HEK293 (cell line): ENCODE measurements around the gene PLCE1.

ENCODE experiments used
- CTCF ChIA-PET: fragments of 350-600 bp; formaldehyde crosslinking; extraction: SDS; loops from one replicate; lab custom pipeline; 2021; ENCODE audit warnings: antibody characterized with exemption; lab: Yijun Ruan, JAX
- POLR2A ChIA-PET: fragments of 300-600 bp; formaldehyde crosslinking; extraction: SDS; loops from one replicate; lab custom pipeline; 2020; ENCODE audit warnings: antibody characterized with exemption, inconsistent platforms; lab: Yijun Ruan, JAX
- H3K27ac ChIP-seq: fragments of 200-500 bp; sonication (Bioruptor generic); 2 replicates; pipeline ENCODE4 v1.5.1; 2014; ENCODE audit warnings: low read depth, low read length, control low read depth, inconsistent platforms; ENCODE audit errors: extremely low read depth
- H3K36me3 ChIP-seq, 2 experiments: fragments of 200-500 bp in 1 of 2; sonication (Bioruptor generic) in 1 of 2; 1 replicate in 1 of 2; 2 replicates in 1 of 2; pipeline ENCODE4 v1.5.1; 2014 to 2017; ENCODE audit warnings: inconsistent platforms in 2 of 2, low read length in 2 of 2; ENCODE audit not compliant: control insufficient read depth in 2 of 2, insufficient read depth in 1 of 2
- H3K4me1 ChIP-seq: fragments of 200-500 bp; sonication (Bioruptor generic); 2 replicates; pipeline ENCODE4 v1.5.1; 2014; ENCODE audit warnings: mild to moderate bottlenecking, low read length, inconsistent platforms; ENCODE audit not compliant: control insufficient read depth, insufficient read depth
- H3K4me3 ChIP-seq: 2 replicates; pipeline ENCODE4 v1.5.1; 2011; ENCODE audit warnings: low read depth, mild to moderate bottlenecking, control low read depth, low read length, moderate library complexity
- H3K9me3 ChIP-seq: fragments of 200-500 bp; sonication (Bioruptor generic); 2 replicates; pipeline ENCODE4 v1.5.1; 2014; ENCODE audit warnings: low read depth, low read length, inconsistent platforms; ENCODE audit not compliant: control insufficient read depth, insufficient read depth
- BCL11A ChIP-seq: fragments of 450-650 bp; formaldehyde crosslinking; IDR thresholded peaks from 2 replicates; pipeline ENCODE4 v1.5.1; 2016; ENCODE audit warnings: low read depth, missing biosample characterization, missing genetic modification characterization
- GLI4 ChIP-seq: fragments of 450-650 bp; formaldehyde crosslinking; IDR thresholded peaks from 2 replicates; pipeline ENCODE4 v1.5.1; 2016; ENCODE audit warnings: missing biosample characterization, missing genetic modification characterization
- GLIS2 ChIP-seq: fragments of 450-650 bp; formaldehyde crosslinking; IDR thresholded peaks from 2 replicates; pipeline ENCODE4 v1.5.1; 2016; ENCODE audit warnings: missing biosample characterization, missing genetic modification characterization
- ZBTB7A ChIP-seq: fragments of 450-650 bp; formaldehyde crosslinking; IDR thresholded peaks from 2 replicates; pipeline ENCODE4 v1.5.1; 2016; ENCODE audit warnings: low read depth, missing biosample characterization, missing genetic modification characterization
- ZNF394 ChIP-seq: fragments of 450-650 bp; formaldehyde crosslinking; IDR thresholded peaks from 2 replicates; pipeline ENCODE4 v1.5.1; 2016; ENCODE audit warnings: missing biosample characterization, missing genetic modification characterization, mild to moderate bottlenecking, moderate library complexity, borderline replicate concordance
- ZNF626 ChIP-seq: fragments of 450-650 bp; sonication (Bioruptor Pico); formaldehyde crosslinking; IDR thresholded peaks from 2 replicates; pipeline ENCODE4 v1.5.1; 2018; ENCODE audit warnings: missing biosample characterization, missing genetic modification characterization, inconsistent platforms
- ZNF664 ChIP-seq: fragments of 450-650 bp; formaldehyde crosslinking; IDR thresholded peaks from 2 replicates; pipeline ENCODE4 v1.5.1; 2016; ENCODE audit warnings: missing biosample characterization, missing genetic modification characterization
- ZSCAN23 ChIP-seq: fragments of 450-650 bp; formaldehyde crosslinking; IDR thresholded peaks from 2 replicates; pipeline ENCODE4 v1.5.1; 2016; ENCODE audit warnings: missing biosample characterization, missing genetic modification characterization
- TF ChIP-seq, protein P1 (sequence below): IDR thresholded peaks from 2 replicates; pipeline ENCODE4 v1.6.1; 2011; ENCODE audit warnings: mild to moderate bottlenecking, low read depth, low read length, borderline replicate concordance
- TF ChIP-seq, protein P2 (sequence below): fragments of 450-650 bp; formaldehyde crosslinking; IDR thresholded peaks from 2 replicates; pipeline ENCODE4 v1.5.1; 2017; ENCODE audit warnings: missing biosample characterization, missing genetic modification characterization
- TF ChIP-seq, protein P3 (sequence below): fragments of 450-650 bp; formaldehyde crosslinking; IDR thresholded peaks from 2 replicates; pipeline ENCODE4 v1.5.1; 2016; ENCODE audit warnings: missing biosample characterization, missing genetic modification characterization, borderline replicate concordance
- TF ChIP-seq, protein P4 (sequence below): fragments of 450-650 bp; formaldehyde crosslinking; IDR thresholded peaks from 2 replicates; pipeline ENCODE4 v1.5.1; 2016; ENCODE audit warnings: missing biosample characterization, missing genetic modification characterization
- TF ChIP-seq, protein P5 (sequence below): sonication (generic); formaldehyde crosslinking; IDR thresholded peaks from 2 replicates; pipeline ENCODE4 v1.8.1; 2022; ENCODE audit warnings: mild to moderate bottlenecking, moderate library complexity, missing genetic modification reagents

The PLCE1 gene

DNA sequence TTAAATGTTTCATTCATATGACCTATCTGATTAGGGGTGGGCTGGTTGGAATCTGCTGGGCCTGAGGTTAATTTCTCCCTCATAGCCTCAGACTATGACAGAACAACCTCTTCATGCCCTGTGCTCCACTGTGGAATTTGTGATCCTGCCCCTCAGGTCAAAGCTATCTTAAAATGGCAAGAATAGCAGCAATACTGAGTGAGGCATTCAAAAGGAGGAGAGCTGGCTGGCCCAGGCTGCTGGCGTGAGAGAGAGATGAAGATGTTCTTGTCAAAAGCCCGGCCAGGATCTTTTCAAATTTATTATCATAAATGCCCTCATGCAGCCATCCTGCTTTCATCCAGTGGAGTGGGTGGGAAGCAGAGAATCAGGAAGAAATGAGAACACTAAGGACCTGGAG is 41.8 kb upstream of the PLCE1 start:
- CTCF ChIA-PET = no interaction called here
- Histone ChIP-seq H3K9me3 (no peaks in the 10 kb centered on the region), H3K4me1 (no peaks in the 10 kb centered on the region), H3K4me3 (no peak overlapping the region), H3K27ac (no peak overlapping the region)
- POLR2A ChIA-PET = no interaction called here
- TF ChIP-seq GLIS2 (tag by site-specific recombination) (no peak), ZBTB7A (no peak), ZSCAN23 (tag by site-specific recombination) (no peak), BCL11A (tag by site-specific recombination) (no peak), ZNF664 (tag by site-specific recombination) (no peak), ZNF394 (tag by site-specific recombination) (no peak), GLI4 (no peak), ZNF626 (no peak)
- TF ChIP-seq, protein P1, sequence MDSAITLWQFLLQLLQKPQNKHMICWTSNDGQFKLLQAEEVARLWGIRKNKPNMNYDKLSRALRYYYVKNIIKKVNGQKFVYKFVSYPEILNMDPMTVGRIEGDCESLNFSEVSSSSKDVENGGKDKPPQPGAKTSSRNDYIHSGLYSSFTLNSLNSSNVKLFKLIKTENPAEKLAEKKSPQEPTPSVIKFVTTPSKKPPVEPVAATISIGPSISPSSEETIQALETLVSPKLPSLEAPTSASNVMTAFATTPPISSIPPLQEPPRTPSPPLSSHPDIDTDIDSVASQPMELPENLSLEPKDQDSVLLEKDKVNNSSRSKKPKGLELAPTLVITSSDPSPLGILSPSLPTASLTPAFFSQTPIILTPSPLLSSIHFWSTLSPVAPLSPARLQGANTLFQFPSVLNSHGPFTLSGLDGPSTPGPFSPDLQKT = no peak
- TF ChIP-seq, protein P2, sequence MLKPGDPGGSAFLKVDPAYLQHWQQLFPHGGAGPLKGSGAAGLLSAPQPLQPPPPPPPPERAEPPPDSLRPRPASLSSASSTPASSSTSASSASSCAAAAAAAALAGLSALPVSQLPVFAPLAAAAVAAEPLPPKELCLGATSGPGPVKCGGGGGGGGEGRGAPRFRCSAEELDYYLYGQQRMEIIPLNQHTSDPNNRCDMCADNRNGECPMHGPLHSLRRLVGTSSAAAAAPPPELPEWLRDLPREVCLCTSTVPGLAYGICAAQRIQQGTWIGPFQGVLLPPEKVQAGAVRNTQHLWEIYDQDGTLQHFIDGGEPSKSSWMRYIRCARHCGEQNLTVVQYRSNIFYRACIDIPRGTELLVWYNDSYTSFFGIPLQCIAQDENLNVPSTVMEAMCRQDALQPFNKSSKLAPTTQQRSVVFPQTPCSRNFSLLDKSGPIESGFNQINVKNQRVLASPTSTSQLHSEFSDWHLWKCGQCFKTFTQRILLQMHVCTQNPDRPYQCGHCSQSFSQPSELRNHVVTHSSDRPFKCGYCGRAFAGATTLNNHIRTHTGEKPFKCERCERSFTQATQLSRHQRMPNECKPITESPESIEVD (tag by site-specific recombination) = no peak
- TF ChIP-seq, protein P3, sequence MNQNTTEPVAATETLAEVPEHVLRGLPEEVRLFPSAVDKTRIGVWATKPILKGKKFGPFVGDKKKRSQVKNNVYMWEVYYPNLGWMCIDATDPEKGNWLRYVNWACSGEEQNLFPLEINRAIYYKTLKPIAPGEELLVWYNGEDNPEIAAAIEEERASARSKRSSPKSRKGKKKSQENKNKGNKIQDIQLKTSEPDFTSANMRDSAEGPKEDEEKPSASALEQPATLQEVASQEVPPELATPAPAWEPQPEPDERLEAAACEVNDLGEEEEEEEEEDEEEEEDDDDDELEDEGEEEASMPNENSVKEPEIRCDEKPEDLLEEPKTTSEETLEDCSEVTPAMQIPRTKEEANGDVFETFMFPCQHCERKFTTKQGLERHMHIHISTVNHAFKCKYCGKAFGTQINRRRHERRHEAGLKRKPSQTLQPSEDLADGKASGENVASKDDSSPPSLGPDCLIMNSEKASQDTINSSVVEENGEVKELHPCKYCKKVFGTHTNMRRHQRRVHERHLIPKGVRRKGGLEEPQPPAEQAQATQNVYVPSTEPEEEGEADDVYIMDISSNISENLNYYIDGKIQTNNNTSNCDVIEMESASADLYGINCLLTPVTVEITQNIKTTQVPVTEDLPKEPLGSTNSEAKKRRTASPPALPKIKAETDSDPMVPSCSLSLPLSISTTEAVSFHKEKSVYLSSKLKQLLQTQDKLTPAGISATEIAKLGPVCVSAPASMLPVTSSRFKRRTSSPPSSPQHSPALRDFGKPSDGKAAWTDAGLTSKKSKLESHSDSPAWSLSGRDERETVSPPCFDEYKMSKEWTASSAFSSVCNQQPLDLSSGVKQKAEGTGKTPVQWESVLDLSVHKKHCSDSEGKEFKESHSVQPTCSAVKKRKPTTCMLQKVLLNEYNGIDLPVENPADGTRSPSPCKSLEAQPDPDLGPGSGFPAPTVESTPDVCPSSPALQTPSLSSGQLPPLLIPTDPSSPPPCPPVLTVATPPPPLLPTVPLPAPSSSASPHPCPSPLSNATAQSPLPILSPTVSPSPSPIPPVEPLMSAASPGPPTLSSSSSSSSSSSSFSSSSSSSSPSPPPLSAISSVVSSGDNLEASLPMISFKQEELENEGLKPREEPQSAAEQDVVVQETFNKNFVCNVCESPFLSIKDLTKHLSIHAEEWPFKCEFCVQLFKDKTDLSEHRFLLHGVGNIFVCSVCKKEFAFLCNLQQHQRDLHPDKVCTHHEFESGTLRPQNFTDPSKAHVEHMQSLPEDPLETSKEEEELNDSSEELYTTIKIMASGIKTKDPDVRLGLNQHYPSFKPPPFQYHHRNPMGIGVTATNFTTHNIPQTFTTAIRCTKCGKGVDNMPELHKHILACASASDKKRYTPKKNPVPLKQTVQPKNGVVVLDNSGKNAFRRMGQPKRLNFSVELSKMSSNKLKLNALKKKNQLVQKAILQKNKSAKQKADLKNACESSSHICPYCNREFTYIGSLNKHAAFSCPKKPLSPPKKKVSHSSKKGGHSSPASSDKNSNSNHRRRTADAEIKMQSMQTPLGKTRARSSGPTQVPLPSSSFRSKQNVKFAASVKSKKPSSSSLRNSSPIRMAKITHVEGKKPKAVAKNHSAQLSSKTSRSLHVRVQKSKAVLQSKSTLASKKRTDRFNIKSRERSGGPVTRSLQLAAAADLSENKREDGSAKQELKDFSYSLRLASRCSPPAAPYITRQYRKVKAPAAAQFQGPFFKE (tag by site-specific recombination) = no peak
- TF ChIP-seq, protein P4, sequence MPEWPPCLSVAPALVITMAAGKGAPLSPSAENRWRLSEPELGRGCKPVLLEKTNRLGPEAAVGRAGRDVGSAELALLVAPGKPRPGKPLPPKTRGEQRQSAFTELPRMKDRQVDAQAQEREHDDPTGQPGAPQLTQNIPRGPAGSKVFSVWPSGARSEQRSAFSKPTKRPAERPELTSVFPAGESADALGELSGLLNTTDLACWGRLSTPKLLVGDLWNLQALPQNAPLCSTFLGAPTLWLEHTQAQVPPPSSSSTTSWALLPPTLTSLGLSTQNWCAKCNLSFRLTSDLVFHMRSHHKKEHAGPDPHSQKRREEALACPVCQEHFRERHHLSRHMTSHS = no peak
- TF ChIP-seq, all 188 proteins: peak for 0
- no peaks in the 10 kb centered on the region for H3K36me3 ChIP-seq

DNA sequence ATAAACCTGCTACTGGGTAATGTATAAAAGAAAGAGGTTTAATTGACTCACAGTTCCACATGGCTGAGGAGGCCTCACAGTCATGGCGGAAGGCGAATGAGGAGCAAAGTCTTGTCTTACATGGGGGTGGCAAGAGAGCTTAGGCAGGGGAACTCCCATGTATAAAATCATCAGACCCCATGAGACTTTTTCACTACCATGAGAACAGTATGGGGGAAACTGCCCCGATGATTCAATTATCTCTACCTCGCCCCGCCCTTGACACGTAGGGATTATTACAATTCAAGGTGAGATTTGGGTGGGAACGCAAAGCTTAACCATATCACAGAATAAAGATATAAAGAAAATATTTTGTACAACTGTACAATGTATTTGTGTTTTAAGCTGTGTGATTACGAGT is 39.4 kb upstream of the PLCE1 start:
- H3K27ac ChIP-seq = no peak overlapping the region

More for the DNA sequence above, 39.4 kb upstream of the PLCE1 start:
- CTCF ChIA-PET = interaction anchor here (0.6 kb wide), 2 partner anchors 38 kb away, joined by 3 read pairs; no protein-coding TSS in a partner anchor
- POLR2A ChIA-PET = interaction anchor here (1.2 kb wide), 1 partner anchor 38 kb away, joined by 3 read pairs; no protein-coding TSS in a partner anchor
- no peaks in the 10 kb centered on the region for H3K4me1 ChIP-seq
- TF ChIP-seq, protein P5, sequence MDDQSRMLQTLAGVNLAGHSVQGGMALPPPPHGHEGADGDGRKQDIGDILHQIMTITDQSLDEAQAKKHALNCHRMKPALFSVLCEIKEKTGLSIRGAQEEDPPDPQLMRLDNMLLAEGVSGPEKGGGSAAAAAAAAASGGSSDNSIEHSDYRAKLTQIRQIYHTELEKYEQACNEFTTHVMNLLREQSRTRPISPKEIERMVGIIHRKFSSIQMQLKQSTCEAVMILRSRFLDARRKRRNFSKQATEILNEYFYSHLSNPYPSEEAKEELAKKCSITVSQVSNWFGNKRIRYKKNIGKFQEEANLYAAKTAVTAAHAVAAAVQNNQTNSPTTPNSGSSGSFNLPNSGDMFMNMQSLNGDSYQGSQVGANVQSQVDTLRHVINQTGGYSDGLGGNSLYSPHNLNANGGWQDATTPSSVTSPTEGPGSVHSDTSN (CRISPR knock-in tag) = no peak
- no peaks in the 10 kb centered on the region for H3K36me3 ChIP-seq
- H3K4me3 ChIP-seq = no peak overlapping the region
- no peaks in the 10 kb centered on the region for H3K9me3 ChIP-seq
